SKM-1 (cell line): Measurements from ENCODE around the gene ZNF709.
"Not testable (repeated sequence)": the region's sequence is repeated elsewhere in the genome, so short reads cannot be mapped to it uniquely, and the experiment has no call there.

Source experiments
- DNase-seq: peaks from one replicate; lab custom pipeline; 2025; ENCODE audit not compliant: unreplicated experiment; lab: John Stamatoyannopoulos, UW

Gene ZNF709

DNA sequence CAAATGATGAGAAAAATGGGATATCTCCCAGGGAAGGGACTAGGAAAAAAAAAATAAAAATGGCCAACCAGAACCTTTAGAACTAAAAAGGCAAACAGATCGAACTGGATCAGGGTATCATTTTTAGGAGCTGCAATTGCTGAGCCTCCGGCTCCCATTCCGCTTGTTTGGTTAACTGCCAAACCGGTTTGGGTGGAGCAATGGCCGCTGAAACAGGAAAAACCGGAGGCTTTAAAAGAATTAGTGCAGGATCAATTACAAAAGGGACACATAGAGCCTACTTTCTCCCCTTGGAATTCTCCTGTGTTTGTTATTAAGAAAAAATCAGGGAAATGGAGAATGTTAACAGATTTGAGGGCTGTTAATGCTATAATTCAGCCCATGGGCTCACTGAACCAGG lies 31.1 kb downstream of the ZNF709 start:
- DNase-seq: no peak

DNA sequence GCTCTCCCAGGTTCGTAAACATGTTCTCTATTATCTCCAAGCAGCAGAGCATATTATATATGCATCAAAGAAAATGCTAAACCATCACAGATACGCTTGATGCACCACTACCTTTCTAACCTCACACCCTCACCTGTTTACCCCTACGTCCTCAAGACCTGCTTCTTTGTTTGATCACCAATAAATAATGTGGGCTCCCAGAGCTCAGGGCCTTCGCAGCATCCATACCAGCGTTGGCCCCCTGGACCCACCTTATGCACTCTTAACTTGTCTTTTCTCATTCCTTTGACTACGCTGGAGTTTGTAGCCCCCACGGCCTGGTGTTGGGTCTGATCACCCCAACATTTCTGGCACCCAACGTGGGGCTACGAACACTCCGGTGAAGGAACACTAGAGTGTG lies 33.8 kb downstream of the ZNF709 start:
- DNase-seq: no peak

DNA sequence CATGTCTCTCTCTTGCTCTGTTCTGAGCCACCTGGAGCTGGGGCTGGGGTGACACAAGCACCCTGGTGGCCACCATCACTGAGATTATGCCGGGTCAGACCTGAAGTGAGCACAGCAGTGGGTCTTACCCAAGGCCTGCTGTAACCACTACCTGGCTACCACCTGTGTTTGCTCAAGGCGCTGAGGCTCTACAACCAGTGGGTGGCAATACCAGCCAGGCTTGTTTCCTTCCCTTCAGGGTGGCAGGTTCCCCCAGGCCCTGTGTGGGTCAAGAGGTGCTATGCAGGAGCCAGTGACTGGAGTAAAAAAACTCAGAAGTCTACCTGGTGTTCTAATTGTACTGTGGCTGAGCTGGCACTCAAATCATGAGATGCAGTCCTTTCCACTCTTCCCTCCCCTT lies 35.8 kb downstream of the ZNF709 start:
- DNase-seq: no peak

DNA sequence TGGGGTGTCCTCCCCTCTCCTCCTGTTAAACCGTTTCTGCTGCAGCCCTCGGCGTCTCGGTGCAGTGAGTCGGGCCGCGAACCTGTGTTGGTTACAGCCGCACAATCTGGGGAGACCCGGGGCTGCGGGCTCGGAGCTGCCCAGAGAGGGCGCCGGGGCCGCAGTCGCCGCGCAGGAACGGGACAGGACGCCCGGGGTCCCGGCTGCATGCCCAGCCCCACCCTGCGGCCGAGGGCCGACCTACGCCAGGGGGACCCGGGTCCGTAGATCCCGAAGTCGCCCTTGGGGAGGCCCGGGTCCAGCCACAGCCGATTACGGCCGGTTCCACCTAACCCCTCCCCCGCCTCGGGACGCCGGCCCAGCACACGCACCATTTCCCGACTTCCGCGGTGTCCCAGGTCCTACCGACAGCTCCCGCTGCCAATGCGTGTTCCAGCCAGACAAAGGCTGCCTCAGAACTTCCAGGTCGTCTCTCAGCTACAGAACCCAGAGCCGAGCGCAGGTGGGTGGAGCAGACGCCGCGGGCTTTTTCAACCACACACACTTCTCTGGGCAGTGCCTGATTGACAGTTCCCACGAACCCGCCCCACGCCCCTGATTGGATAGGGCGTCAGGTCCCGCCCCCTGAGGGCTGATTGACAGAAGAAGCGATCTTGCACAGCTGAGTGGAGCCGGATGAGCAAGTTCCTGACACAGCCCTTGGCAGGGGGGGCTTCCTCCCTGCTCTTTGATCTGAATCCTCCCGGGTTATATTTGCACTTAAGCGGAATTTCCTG lies 43.9 kb downstream of the ZNF709 start, which contains the start of gene ZNF443:
TSS of gene ZNF443 (minus strand) at position 481 of the 776 bp plus-strand sequence. CDS start at position 374, 107 bp downstream.
- peak; percentile 88 for DNase-seq

DNA sequence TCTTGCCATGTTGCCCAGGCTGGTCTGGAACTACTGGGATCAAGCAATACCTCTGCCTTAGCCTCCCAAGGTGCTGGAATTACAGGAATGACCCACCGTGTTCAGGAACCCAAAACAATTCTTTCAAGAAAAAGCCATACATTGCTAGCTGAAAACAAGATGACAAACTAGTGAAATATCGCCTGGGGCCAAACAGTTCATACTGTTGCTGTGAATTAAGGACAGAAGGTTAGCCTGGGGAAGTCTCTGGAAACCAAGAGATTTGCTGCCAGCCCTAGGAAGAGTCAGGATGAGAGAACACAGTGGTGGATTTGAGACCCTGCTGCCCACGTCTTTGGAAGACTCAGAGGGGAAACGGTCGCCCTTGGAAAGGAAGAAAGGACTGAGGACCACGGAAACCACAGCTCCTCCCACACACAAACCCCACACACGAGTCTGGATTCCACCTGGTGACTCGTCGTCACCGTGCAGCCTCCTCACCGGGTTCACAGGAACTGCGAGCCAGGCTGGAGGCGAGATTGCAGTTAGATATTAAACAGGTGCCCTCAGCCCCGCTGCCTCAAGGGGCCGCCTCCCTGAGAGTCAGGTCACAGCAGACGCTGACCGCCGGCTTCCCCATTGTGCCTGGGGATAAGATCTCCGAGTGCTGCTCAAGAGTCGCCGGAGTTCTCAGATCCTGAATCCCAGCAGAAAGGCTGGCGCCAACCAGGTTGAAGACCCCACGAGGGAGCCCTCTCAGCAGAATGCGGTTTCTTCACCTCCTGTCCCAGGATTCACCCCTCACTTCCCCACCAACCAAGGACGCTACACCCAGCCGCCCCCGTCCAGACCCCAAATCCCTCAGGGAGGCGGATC lies 44.7 kb downstream of the ZNF709 start:
- not testable (repeated sequence) for DNase-seq

DNA sequence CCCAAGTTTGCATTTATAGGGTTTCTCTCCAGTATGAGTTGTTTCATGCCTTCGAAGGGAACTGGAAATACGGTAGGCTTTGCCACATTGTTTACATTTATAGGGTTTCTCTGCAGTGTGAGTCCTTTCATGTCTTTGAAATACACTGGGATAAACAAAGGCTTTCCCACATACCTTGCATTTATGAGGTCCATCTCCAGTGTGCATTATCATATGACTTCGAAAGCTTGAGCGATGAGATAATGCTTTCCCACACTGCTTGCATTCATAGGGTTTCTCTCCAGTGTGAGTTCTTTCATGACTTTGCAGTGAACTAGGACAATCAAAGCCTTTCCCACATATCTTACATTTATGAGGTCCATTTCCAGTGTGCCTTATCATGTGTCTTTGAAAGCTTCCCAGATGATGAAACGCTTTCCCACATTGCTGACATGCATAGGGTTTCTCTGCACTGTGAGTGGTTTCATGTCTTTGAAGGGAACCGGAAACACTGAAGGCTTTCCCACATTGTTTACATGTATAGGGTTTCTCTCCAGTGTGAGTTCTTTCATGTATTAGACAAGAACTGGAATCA lies 53.8 kb downstream of the ZNF709 start:
- DNase-seq: not testable (repeated sequence)

DNA sequence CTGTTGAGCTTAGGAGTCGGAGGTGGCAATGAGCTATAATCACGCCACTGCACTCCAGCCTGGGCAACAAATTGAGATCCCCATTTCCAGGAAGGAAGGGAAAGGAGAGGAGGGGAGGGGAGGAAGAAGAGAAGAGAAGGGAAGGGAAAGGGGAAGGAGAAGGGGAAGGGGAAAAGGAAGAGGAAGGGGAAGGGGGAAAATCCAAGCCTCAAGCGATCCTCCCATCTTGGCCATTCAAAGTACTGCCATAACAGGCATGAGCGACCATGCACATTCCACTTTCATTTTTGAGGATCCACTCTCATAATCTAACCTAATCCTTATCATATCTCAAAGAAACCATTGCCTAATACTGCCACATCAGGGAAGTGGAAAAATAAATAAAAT lies 58.7 kb downstream of the ZNF709 start:
- DNase-seq: no peak

DNA sequence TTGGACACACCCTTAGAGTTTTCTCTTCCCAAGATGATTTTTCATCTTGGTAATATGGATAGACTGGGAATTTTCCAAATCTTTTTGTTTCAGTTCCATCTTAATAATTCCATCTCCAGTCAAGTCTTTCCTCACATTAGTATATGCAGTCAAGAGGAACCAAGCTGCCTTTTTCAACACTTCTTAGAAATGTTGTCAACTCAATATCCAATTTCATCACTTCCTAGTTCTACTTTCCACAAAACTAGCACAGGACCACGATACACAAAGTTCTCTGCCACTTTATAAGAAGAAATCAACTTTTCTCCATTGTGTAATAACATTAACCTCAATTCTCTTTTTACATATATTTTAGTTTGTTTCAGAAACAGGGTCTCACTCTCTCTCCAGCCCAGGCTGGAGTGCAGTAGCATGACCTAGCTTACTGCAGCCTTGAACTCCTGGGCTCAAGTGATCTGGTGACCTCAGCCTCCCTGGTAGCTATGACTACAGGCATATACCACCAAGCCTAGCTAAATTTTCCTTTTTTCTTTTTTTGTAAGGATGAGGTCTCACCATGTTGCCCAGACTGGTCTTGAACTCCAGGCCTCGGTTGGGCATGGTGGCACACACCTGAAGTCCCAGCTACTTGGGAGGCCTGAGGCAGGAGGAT lies 59.3 kb downstream of the ZNF709 start:
- DNase-seq: no peak

DNA sequence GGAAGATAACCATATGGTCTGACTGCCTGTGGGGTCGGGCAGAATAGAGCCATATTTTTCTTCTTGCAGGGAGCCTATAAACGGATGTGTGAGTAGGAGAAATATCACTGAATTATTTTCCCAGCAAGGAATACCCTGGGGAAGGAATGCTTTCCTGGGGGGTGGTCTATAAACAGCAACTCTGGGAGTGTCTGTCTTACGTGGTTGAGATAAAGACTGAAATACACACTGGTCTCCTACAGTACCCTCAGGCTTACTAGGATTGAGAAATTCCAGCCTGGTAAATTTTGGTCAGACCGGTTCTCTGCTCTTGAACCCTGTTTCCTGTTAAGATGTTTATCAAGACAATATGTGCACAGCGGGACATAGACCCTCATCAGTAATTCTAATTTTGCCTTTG lies 67.3 kb downstream of the ZNF709 start:
- not testable (repeated sequence) for DNase-seq

DNA sequence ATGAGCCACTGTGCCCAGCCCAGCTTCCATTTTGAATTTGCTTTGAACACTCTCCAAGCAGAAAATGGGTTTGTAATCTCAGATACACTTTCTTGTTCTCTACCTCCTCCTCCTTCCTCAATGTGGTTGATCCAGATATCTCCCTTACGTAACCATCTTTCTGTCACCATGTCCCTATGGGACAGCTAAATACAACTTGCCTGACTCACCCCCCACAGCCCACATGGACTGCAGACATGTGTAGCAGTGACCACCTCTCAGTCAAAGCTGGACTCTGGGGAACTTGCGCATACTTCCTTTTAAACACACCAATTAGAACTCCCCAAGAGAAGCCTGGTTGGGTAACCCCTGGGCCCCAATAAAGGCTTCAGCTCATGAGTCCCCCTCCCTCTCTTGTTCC lies 72.7 kb downstream of the ZNF709 start:
- peak; percentile 9 for DNase-seq
